OCI-LY1 (cell line): ENCODE data around the gene TNPO2.

ENCODE experiments used
- H2AFZ ChIP-seq: fragments of 200-600 bp; sonication (generic), shearing (Covaris generic); 2 replicates; pipeline ENCODE4 v1.6.0; 2014; ENCODE audit warnings: antibody characterized with exemption, mild to moderate bottlenecking, low read length
- H3F3A ChIP-seq: fragments of 200-600 bp; sonication (generic), shearing (Covaris generic); 2 replicates; pipeline ENCODE4 v1.6.0; 2014; ENCODE audit warnings: mild to moderate bottlenecking, antibody characterized with exemption, low read length, moderate library complexity; ENCODE audit not compliant: insufficient read depth
- H3K27ac ChIP-seq: fragments of 200-600 bp; sonication (generic); 2 replicates; pipeline ENCODE4 v1.5.1; 2014; ENCODE audit warnings: low read length, mixed run types, mild to moderate bottlenecking, low read depth; ENCODE audit not compliant: poor library complexity, severe bottlenecking
- H3K27me3 ChIP-seq: fragments of 200-600 bp; sonication (generic); 2 replicates; pipeline ENCODE4 v1.6.0; 2014; ENCODE audit warnings: antibody characterized with exemption, mild to moderate bottlenecking, low read length, moderate library complexity; ENCODE audit not compliant: insufficient read depth
- H3K36me3 ChIP-seq: fragments of 200-600 bp; sonication (generic); 2 replicates; pipeline ENCODE4 v1.6.1; 2014; ENCODE audit warnings: mild to moderate bottlenecking, antibody characterized with exemption, low read length, moderate library complexity, mixed read lengths; ENCODE audit not compliant: insufficient read depth
- H3K4me1 ChIP-seq: fragments of 200-600 bp; sonication (generic); 2 replicates; pipeline ENCODE4 v1.5.1; 2014; ENCODE audit warnings: mild to moderate bottlenecking, low read length, moderate library complexity; ENCODE audit not compliant: insufficient read depth, severe bottlenecking
- H3K4me2 ChIP-seq: fragments of 200-600 bp; sonication (generic), shearing (Covaris generic); 2 replicates; pipeline ENCODE4 v1.6.1; 2014; ENCODE audit warnings: low read length
- H3K4me3 ChIP-seq: fragments of 200-600 bp; sonication (generic); 2 replicates; pipeline ENCODE4 v1.5.1; 2014; ENCODE audit warnings: low read length, low read depth, mild to moderate bottlenecking, mixed read lengths; ENCODE audit not compliant: poor library complexity, severe bottlenecking
- H3K79me2 ChIP-seq: fragments of 200-600 bp; shearing (Covaris generic); 2 replicates; pipeline ENCODE4 v1.6.1; 2016; ENCODE audit warnings: mixed run types, low read length, mixed read lengths; ENCODE audit not compliant: insufficient read depth
- H3K9ac ChIP-seq: fragments of 200-600 bp; sonication (generic), shearing (Covaris generic); 2 replicates; pipeline ENCODE4 v1.6.1; 2014; ENCODE audit warnings: mild to moderate bottlenecking, low read length, mixed read lengths
- H3K9me2 ChIP-seq: fragments of 200-600 bp; sonication (generic), shearing (Covaris generic); 2 replicates; pipeline ENCODE4 v1.6.1; 2014; ENCODE audit warnings: low read depth, mild to moderate bottlenecking, low read length, mixed read lengths
- H3K9me3 ChIP-seq: fragments of 200-600 bp; shearing (Covaris generic); 2 replicates; pipeline ENCODE4 v1.6.1; 2014; ENCODE audit warnings: low read length, mixed read lengths
- H4K20me1 ChIP-seq: fragments of 200-600 bp; sonication (generic), shearing (Covaris generic); 2 replicates; pipeline ENCODE4 v1.6.0; 2016; ENCODE audit warnings: mild to moderate bottlenecking, low read length; ENCODE audit not compliant: insufficient read depth
- CTCF ChIP-seq: fragments of 200-600 bp; sonication (generic), shearing (Covaris generic); IDR thresholded peaks from 2 replicates; pipeline ENCODE4 v1.5.1; 2017; ENCODE audit warnings: mild to moderate bottlenecking, antibody characterized with exemption, low read length, moderate library complexity, mixed read lengths
- EZH2 ChIP-seq: fragments of 200-600 bp; sonication (generic), shearing (Covaris generic); IDR thresholded peaks from 2 replicates; pipeline ENCODE4 v1.8.0; 2017; ENCODE audit warnings: borderline replicate concordance, mixed run types, mild to moderate bottlenecking, antibody characterized with exemption, low read length, moderate library complexity, mixed read lengths

Gene TNPO2

GRCh38 chr19:12667731-12668302 lies 55.9 kb downstream of the TNPO2 start:
- Histone ChIP-seq H3K9ac (peak overlapping the region; percentile 88; the same call in 1 of the 2 replicates), H3K79me2 (no peaks in the 10 kb centered on the region), H3K27ac (no peak overlapping the region), H3K9me3 (no peaks in the 10 kb centered on the region), H4K20me1 (no peaks in the 10 kb centered on the region), H3F3A (no peaks in the 10 kb centered on the region), H2AFZ (no peak overlapping the region), H3K4me1 (peaks cover 43% of the 10 kb centered on the region), H3K9me2 (no peaks in the 10 kb centered on the region), H3K27me3 (no peaks in the 10 kb centered on the region), H3K4me2 (peak overlapping the region; percentile 73), H3K36me3 (peaks cover 30% of the 10 kb centered on the region), H3K4me3 (peak overlapping the region; percentile 86)
- TF ChIP-seq CTCF = no peak
- no peak for TF ChIP-seq EZH2

GRCh38 chr19:12666265-12667048 lies 57.3 kb downstream of the TNPO2 start, which contains the start of the genes MAN2B1 and WDR83:
Gene MAN2B1 (minus strand): TSS chr19:12666742. CDS start chr19:12666701, 41 bp downstream.
Gene WDR83 (plus strand): TSS chr19:12666807. CDS start chr19:12669791, 2,984 bp downstream.
- H3K9me2 ChIP-seq = no peaks in the 10 kb centered on the region
- no peaks in the 10 kb centered on the region for H4K20me1 ChIP-seq
- H3K27ac ChIP-seq = peak within 1 kb of the TSS; percentile 78
- TF ChIP-seq CTCF = no peak
- TF ChIP-seq EZH2 = no peak
- H3K36me3 ChIP-seq = peaks cover 32% of the 10 kb centered on the region
- H3K4me1 ChIP-seq = peaks cover 43% of the 10 kb centered on the region
- no peaks in the 10 kb centered on the region for H3K79me2 ChIP-seq
- no peaks in the 10 kb centered on the region for H3K27me3 ChIP-seq
- H2AFZ ChIP-seq = no peak within 1 kb of the TSS
- no peaks in the 10 kb centered on the region for H3K9me3 ChIP-seq
- no peaks in the 10 kb centered on the region for H3F3A ChIP-seq
- H3K9ac ChIP-seq = peak within 1 kb of the TSS; percentile 81
- H3K4me2 ChIP-seq = peak within 1 kb of the TSS; percentile 93
- H3K4me3 ChIP-seq = peak within 1 kb of the TSS; percentile 87

GRCh38 chr19:12665671-12666264 lies 58.0 kb downstream of the TNPO2 start:
- Histone ChIP-seq H3K27ac (peak overlapping the region; percentile 78), H3K27me3 (no peaks in the 10 kb centered on the region), H3K4me2 (peak overlapping the region; percentile 93), H4K20me1 (no peaks in the 10 kb centered on the region), H3K4me3 (peak overlapping the region; percentile 87), H3K4me1 (peaks cover 43% of the 10 kb centered on the region), H3K9ac (peak overlapping the region; percentile 81), H3K9me2 (no peaks in the 10 kb centered on the region), H2AFZ (no peak overlapping the region), H3K36me3 (peaks cover 39% of the 10 kb centered on the region), H3F3A (no peaks in the 10 kb centered on the region), H3K79me2 (no peaks in the 10 kb centered on the region), H3K9me3 (no peaks in the 10 kb centered on the region)
- no peak for TF ChIP-seq EZH2
- no peak for TF ChIP-seq CTCF
